A172 (cell line): ENCODE data around the gene CNIH2. TPM values are rescaled to one million over a fixed set of nuclear protein-coding genes. Genes with fewer than 3 reads are reported as not detected.
"Not testable (repeated sequence)": the region's sequence is repeated elsewhere in the genome, so short reads cannot be mapped to it uniquely, and the experiment has no call there.

Experiments used
- DNase-seq: peaks from one replicate; pipeline ENCODE4 v3.0.0-alpha.2; 2015; ENCODE audit warnings: low spot score
- total RNA-seq: library from RNA; depleted of rRNA; stranded (reverse); fragments of >200 nt; shearing (Covaris generic); gene quantifications from 2 replicates; pipeline ENCODE4 v1.2.3, GENCODE V29; 2014

Gene CNIH2
- total RNA-seq, 1 experiment from 2014 or later, result 1.9 TPM

GRCh38 chr11:66276619-66277018 is 1.4 kb upstream of the CNIH2 start:
- not testable (repeated sequence) for DNase-seq

DNA sequence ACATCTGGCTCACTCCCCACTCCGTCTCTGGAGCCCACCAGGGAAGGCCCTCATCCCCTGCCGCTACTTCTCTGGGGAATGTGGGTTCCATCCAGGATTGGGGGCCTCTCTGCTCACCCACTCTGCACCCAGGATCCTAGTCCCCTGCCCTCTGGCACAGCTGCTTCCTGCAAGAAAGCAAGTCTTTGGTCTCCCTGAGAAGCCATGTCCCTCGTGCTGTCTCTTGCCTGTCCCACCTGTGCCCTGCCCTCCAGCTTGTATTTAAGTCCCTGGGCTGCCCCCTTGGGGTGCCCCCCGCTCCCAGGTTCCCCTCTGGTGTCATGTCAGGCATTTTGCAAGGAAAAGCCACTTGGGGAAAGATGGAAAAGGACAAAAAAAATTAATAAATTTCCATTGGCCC is 911 bp upstream of the CNIH2 start:
- DNase-seq, result not testable (repeated sequence)

GRCh38 chr11:66278363-66279091 is 552 bp downstream of the CNIH2 start:
- DNase-seq, result no peak

GRCh38 chr11:66279092-66279734 is 1.2 kb downstream of the CNIH2 start:
- DNase-seq, result no peak

- DNase-seq, result no peak
These were observed 2.5 kb downstream of the CNIH2 start for GRCh38 chr11:66280428-66280827.

DNA sequence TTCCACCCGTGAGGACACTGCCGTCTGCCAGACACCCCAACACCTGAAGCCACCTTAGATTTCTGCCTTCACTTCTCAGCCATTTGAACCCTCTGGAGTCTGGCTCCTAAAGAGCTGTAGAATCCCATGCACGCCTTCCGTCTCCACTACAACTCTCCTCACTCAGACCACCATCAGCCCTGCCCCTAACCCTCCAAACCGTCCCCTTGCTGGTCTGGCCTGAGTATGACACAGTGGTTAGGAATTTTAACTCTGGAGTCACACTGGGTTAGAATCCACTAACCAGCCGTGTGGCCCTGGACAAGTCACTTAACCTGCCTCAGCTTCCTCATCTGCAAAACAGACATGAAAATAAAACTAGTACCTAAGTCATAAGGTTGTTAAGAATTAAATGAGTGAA is 3.0 kb downstream of the CNIH2 start:
- DNase-seq, result no peak

GRCh38 chr11:66281776-66282467 is 3.9 kb downstream of the CNIH2 start:
- DNase-seq, result no peak

- peak; percentile 80 for DNase-seq
These were observed 4.8 kb downstream of the CNIH2 start for GRCh38 chr11:66282468-66283455.

GRCh38 chr11:66283461-66284105 is 5.6 kb downstream of the CNIH2 start:
- DNase-seq, result no peak

- no peak for DNase-seq
These were observed 6.6 kb downstream of the CNIH2 start for GRCh38 chr11:66284526-66285078.

DNA sequence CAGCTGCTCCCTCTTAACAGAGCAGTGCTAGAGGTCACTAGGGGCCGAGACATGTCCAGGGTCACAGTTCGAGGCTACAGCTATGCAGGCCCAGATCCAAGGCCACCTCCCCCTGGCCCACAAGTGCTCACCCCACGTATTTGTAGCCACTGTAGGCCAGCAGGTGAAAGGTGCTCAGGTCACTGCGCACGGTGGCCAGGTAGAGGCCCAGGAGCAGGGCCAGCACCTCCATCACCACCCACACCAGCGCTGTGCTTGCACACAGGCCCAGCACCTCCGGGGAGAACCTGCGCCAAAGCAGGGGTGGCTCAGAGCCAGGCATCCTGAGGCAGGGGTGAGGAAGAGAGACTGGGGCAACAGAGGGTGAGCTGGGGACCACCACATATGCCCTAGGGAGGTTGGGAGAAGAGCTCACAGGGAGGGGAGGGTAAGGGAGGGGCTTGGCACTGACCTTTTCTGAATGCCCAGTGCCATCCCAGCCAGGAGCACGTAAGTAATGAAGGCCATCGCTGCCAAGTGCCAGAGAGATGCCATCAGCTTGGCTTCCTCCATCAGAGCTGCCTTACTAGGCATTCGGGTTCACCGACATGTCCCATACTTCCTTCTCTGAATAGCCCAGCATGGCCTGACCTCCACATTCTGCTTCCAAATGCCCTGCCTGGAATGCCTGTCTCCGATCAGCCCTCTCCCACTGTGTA is 7.4 kb downstream of the CNIH2 start:
- no peak for DNase-seq

GRCh38 chr11:66286699-66287098 is 8.7 kb downstream of the CNIH2 start:
- DNase-seq, result no peak

DNA sequence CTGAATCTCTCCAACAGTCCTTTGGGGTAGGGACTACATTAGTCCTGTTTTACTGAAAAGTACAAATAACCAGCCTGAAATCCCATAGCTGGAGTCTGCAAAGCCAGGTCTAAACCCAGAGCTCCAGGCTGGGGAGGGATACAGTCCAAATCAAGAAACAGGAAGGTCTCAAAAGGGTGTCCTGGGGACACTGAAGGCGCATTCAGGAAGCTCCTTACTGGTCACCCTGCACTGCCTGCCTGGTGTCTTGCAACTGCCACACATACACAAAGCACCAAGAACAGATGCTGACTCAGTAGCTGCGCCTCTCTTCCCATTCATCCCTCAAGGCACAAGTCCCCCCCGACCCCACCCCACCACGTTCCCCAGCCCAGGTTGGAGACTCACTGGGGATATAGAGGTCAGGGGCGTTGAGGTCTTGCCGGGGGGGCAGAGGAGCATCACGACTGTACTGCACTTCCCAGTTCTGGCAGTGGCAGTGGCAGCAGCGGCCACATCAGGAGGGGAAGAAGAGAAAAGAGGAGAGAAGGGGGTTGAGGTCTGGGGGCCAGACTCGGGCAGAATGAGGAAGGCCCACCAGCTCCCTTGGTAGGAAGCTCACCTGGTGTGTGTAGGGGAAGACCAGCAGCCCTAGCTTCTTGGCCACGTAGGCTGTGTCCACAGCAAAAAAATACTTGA is 9.4 kb downstream of the CNIH2 start:
- no peak for DNase-seq

DNA sequence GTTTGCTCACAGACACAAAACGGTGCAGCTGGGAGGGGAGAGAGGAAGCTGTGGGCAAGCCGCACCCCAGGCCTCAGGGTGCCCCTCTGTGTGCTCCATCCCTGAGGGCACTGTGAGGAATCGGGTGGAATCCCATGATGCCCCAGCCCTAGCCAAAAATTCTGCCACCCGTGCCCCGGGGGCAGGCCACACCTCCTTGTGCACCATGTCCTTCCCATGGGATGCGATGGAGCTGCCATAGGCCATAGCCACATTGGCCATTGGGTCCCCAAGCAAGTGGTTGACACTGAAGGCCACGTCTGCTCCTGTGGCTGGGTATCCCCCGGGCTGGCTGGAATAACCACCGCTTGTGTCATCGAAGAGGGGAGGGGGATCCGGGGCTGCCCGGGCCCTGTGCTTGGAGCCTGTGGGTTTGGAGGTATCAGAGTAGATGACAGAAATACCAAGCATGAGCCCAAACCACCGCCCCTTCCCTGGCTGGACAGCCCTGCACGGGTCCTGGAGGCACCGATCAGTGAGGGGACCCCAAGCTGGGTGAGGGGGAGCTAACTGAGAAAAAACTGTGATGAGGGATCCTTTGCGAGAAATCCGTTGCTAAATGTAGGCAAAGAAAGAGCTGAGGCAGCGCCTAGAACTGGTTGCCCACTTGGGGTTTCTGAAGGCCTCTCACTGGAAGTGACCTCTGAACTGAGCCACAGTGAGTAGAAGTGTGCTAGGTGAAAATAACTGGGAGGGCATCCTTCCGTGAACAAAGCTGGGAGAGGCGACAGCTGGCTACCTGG is 10.1 kb downstream of the CNIH2 start:
- DNase-seq, result peak; percentile 12

GRCh38 chr11:66288671-66289547 is 10.9 kb downstream of the CNIH2 start, which contains the start of gene YIF1A:
Gene YIF1A, minus strand, starts transcription at chr11:66289143. Its CDS starts 158 bp downstream, at chr11:66288985.
- DNase-seq, result peak; percentile 98

GRCh38 chr11:66289548-66290329 is 11.8 kb downstream of the CNIH2 start:
- DNase-seq, result no peak

DNA sequence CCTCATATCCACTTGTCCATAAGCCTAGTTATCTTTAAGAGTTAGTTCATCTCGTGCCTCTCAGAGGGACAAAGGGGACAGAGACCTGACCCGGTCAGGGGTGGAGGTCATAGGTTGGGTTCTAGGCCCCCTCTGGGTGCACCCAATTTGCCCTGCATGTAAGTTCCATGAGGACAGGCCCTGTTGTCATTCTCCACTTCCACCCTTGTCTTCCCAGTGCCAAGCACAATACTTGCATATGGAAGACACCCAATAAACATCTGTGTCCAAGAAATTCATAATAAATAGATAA is 12.3 kb downstream of the CNIH2 start:
- no peak for DNase-seq
